HepG2 (cell line): Measurements from ENCODE around the gene DPM1. TPM values are rescaled to one million over a fixed set of nuclear protein-coding genes. Genes with fewer than 3 reads are reported as not detected.

ENCODE experiments used
- ATAC-seq: fragments of 200-7000 bp; cut with Tn5 transposase; 3 replicates; pipeline ENCODE4 v1.9.1; 2020; ENCODE audit warnings: mild to moderate bottlenecking, moderate library complexity
- BruUV-seq: library from RNA; stranded (reverse); fragments of 400-500 nt; replicated peaks from 2 replicates; lab custom pipeline; 2021; lab: Mats Ljungman, UMichigan
- CTCF ChIA-PET: fragments of 300-600 bp; formaldehyde crosslinking; extraction: SDS; loops from one replicate; lab custom pipeline; 2021; ENCODE audit warnings: low total read pairs, inconsistent platforms, low intra/inter-chr PET ratio; lab: Yijun Ruan, JAX
- POLR2A ChIA-PET: fragments of 350-600 bp; sonication (Branson Sonifier 250); formaldehyde crosslinking; loops from one replicate; lab custom pipeline; 2020; ENCODE audit warnings: antibody characterized with exemption, inconsistent platforms; lab: Yijun Ruan, JAX
- DNase-seq: peaks from one replicate; pipeline ENCODE4 v3.0.0-alpha.2; 2015; ENCODE audit warnings: low spot score
- FAIRE-seq: peaks from 3 replicates; lab custom pipeline; 2011; peaks lifted over from hg19 to GRCh38; lab: Jason Lieb, UNC
- H2AFZ ChIP-seq: one replicate; pipeline ENCODE4 v1.6.1; 2011; ENCODE audit warnings: low read length, inconsistent platforms
- H3K27ac ChIP-seq: fragments of 300-600 bp; 3 replicates; pipeline ENCODE4 v1.8.0; 2011; ENCODE audit warnings: mixed run types, mild to moderate bottlenecking, mixed read lengths, low read length, inconsistent platforms; ENCODE audit not compliant: insufficient read depth; ENCODE audit errors: extremely low read length
- H3K27me3 ChIP-seq, 2 experiments: fragments of 200-600 bp in 1 of 2; 2 replicates in 1 of 2; 3 replicates in 1 of 2; pipeline versions ENCODE4 v1.6.0 to v1.8.0; 2011; ENCODE audit warnings: low read length in 2 of 2, mild to moderate bottlenecking in 2 of 2, moderate library complexity in 2 of 2, inconsistent platforms in 1 of 2; ENCODE audit not compliant: insufficient read depth in 2 of 2, control insufficient read depth in 1 of 2
- H3K36me3 ChIP-seq, 2 experiments: fragments of 200-600 bp in 1 of 2; replicated peaks in 1 of 2; 2 replicates in 1 of 2; 3 replicates in 1 of 2; pipeline versions ENCODE4 v1.5.1 to v1.8.0; 2011; ENCODE audit warnings: low read length in 2 of 2, inconsistent platforms in 1 of 2; ENCODE audit not compliant: insufficient read depth in 2 of 2, control insufficient read depth in 1 of 2
- H3K4me1 ChIP-seq: 2 replicates; pipeline ENCODE4 v1.5.1; 2012; ENCODE audit warnings: low read length, inconsistent platforms; ENCODE audit not compliant: insufficient read depth
- H3K4me2 ChIP-seq: 2 replicates; pipeline ENCODE4 v1.6.0; 2011; ENCODE audit warnings: low read depth, low read length, inconsistent platforms
- H3K4me3 ChIP-seq, 3 experiments: fragments of 200-600 bp in 1 of 3; sonication (generic), shearing (Covaris generic) in 1 of 3; replicated peaks in 1 of 3; 2 replicates each; pipeline ENCODE4 v1.5.1; 2011 to 2016; ENCODE audit warnings: low read length in 3 of 3, inconsistent platforms in 2 of 3, low read depth in 2 of 3, mild to moderate bottlenecking in 2 of 3, control low read depth in 1 of 3, mixed read lengths in 1 of 3; ENCODE audit not compliant: insufficient read depth in 1 of 3
- H3K79me2 ChIP-seq: one replicate; pipeline ENCODE4 v1.6.1; 2011; ENCODE audit warnings: low read length, inconsistent platforms; ENCODE audit not compliant: insufficient read depth
- H3K9ac ChIP-seq: 2 replicates; pipeline ENCODE4 v1.6.0; 2011; ENCODE audit warnings: mild to moderate bottlenecking, low read depth, low read length, inconsistent platforms; ENCODE audit not compliant: insufficient read depth
- H3K9me3 ChIP-seq: 2 replicates; pipeline ENCODE4 v1.5.1; 2012; ENCODE audit warnings: mild to moderate bottlenecking, low read length
- H4K20me1 ChIP-seq: 2 replicates; pipeline ENCODE4 v1.6.0; 2011; ENCODE audit warnings: inconsistent platforms, mild to moderate bottlenecking, low read length, moderate library complexity; ENCODE audit not compliant: insufficient read depth
- CEBPG ChIP-seq: IDR thresholded peaks from 2 replicates; pipeline ENCODE4 v1.6.1; 2016
- DPF2 ChIP-seq: sonication (generic); formaldehyde crosslinking; IDR thresholded peaks from 2 replicates; pipeline ENCODE4 v1.4.0; 2020; ENCODE audit warnings: mild to moderate bottlenecking, low read depth, missing genetic modification reagents, borderline replicate concordance
- FOSL2 ChIP-seq: sonication (generic); formaldehyde crosslinking; IDR thresholded peaks from 2 replicates; pipeline ENCODE4 v1.4.0; 2020; ENCODE audit warnings: missing genetic modification reagents
- GATAD2A ChIP-seq: IDR thresholded peaks from 2 replicates; pipeline ENCODE4 v1.6.1; 2016
- HNF4G ChIP-seq, 2 experiments: sonication (generic) in 1 of 2; formaldehyde crosslinking in 1 of 2; IDR thresholded peaks; 2 replicates each; pipeline versions ENCODE4 v1.4.0 to v1.6.1; 2011 to 2020; ENCODE audit warnings: borderline replicate concordance in 2 of 2, low read depth in 2 of 2, mild to moderate bottlenecking in 2 of 2, low read length in 1 of 2, missing genetic modification reagents in 1 of 2, moderate library complexity in 1 of 2
- MED8 ChIP-seq: sonication (generic); formaldehyde crosslinking; IDR thresholded peaks from 2 replicates; pipeline ENCODE4 v1.8.1; 2023; ENCODE audit warnings: mild to moderate bottlenecking, missing genetic modification reagents; ENCODE audit not compliant: insufficient replicate concordance
- PCBP2 ChIP-seq: fragments of 200-400 bp; formaldehyde crosslinking; optimal IDR thresholded peaks from 2 replicates; pipeline ENCODE3; 2018; ENCODE audit warnings: low read length, low read depth; ENCODE audit not compliant: poor library complexity, severe bottlenecking
- POLR2AphosphoS2 ChIP-seq: IDR thresholded peaks from 2 replicates; pipeline ENCODE4 v1.6.1; 2011; ENCODE audit warnings: low read depth, low read length, improper control_type of control experiment
- SNAI1 ChIP-seq: sonication (generic); formaldehyde crosslinking; IDR thresholded peaks from 2 replicates; pipeline ENCODE4 v1.5.0; 2020; ENCODE audit warnings: mild to moderate bottlenecking, missing genetic modification reagents, borderline replicate concordance
- TAF15 ChIP-seq: fragments of 200-400 bp; formaldehyde crosslinking; IDR thresholded peaks from one replicate; pipeline ENCODE4 v1.6.1; 2018; ENCODE audit warnings: mild to moderate bottlenecking, low read depth, low read length; ENCODE audit not compliant: poor library complexity, severe bottlenecking
- THRA ChIP-seq: sonication (generic); formaldehyde crosslinking; IDR thresholded peaks from 2 replicates; pipeline ENCODE4 v1.4.0; 2020; ENCODE audit warnings: missing genetic modification reagents, borderline replicate concordance
- ZFY ChIP-seq: sonication (generic); formaldehyde crosslinking; IDR thresholded peaks from 2 replicates; pipeline ENCODE4 v1.4.0; 2020; ENCODE audit warnings: missing genetic modification reagents
- ZNF24 ChIP-seq: fragments of 450-650 bp; IDR thresholded peaks from 2 replicates; pipeline ENCODE4 v1.6.1; 2017; ENCODE audit warnings: antibody characterized with exemption, mild to moderate bottlenecking
- ZNF292 ChIP-seq: sonication (generic); formaldehyde crosslinking; IDR thresholded peaks from 2 replicates; pipeline ENCODE4 v1.8.1; 2022; ENCODE audit warnings: mild to moderate bottlenecking, low read depth, missing genetic modification reagents, borderline replicate concordance
- ZNF556 ChIP-seq: sonication (generic); formaldehyde crosslinking; IDR thresholded peaks from 2 replicates; pipeline ENCODE4 v1.4.0; 2020; ENCODE audit warnings: mild to moderate bottlenecking, missing genetic modification reagents, borderline replicate concordance
- ZNF597 ChIP-seq: sonication (generic); formaldehyde crosslinking; IDR thresholded peaks from 2 replicates; pipeline ENCODE4 v1.5.0; 2020; ENCODE audit warnings: missing genetic modification reagents
- ZNF644 ChIP-seq: IDR thresholded peaks from 2 replicates; pipeline ENCODE4 v1.6.1; 2016; ENCODE audit warnings: low read depth
- ZNF761 ChIP-seq: sonication (generic); formaldehyde crosslinking; conservative IDR thresholded peaks from 2 replicates; pipeline ENCODE4 v1.4.0; 2020; ENCODE audit warnings: mild to moderate bottlenecking, missing genetic modification reagents
- ZNF800 ChIP-seq: sonication (generic); formaldehyde crosslinking; IDR thresholded peaks from 2 replicates; pipeline ENCODE4 v1.4.0; 2020; ENCODE audit warnings: missing genetic modification reagents
- WGBS: methylation state at CpG from one replicate; pipeline ENCODE4 v1.1.6; 2017; ENCODE audit warnings: low lambda C conversion rate; 5-methylcytosine and 5-hydroxymethylcytosine counted together
- in situ Hi-C: cut with HindIII; loops from 2 replicates; pipeline ENCODE4 v1.10.0; 2017; ENCODE audit warnings: low pct_unique_long_range_greater_than_20kb; ENCODE audit not compliant: extremely low pct_ligation_motif_present
- intact Hi-C: fragments of 100-400 bp; cut with micrococcal nuclease; formaldehyde crosslinking; loops from one replicate; pipeline ENCODE4 v1.10.0; 2022; ENCODE audit not compliant: unreplicated experiment
- polyA plus RNA-seq, 8 experiments: library from polyadenylated mRNA; depleted of rRNA in 3 of 8; stranded (reverse) in 7 of 8; unstranded in 1 of 8; fragments of >200 nt; fragmentation: Illumina TruSeq in 4 of 8; extraction: Trizol in 4 of 8; gene quantifications; 2 replicates each; pipeline versions ENCODE4 v1.2.1 to v1.2.3, GENCODE V29; 2011 to 2016; ENCODE audit warnings: low read depth in 4 of 8, missing spikeins in 1 of 8, mixed read lengths in 1 of 8; ENCODE audit not compliant: insufficient read depth in 1 of 8
- total RNA-seq, 5 experiments: library from RNA; depleted of rRNA; stranded (reverse); fragments of >200 nt; fragmentation: Illumina TruSeq; extraction: Trizol; gene quantifications; 2 replicates each; pipeline ENCODE4 v1.2.3, GENCODE V29; 2016; ENCODE audit warnings: low read depth in 1 of 5

Gene DPM1
- total and polyA plus RNA-seq, 2 of the 13 experiments (the other 11 are each of a cell fraction or from before 2014, with no cell fraction given): 83.2 to 161 TPM

GRCh38 chr20:50932016-50932485 lies 26.3 kb downstream of the DPM1 start:
- peaks cover 14 to 54% of the 10 kb centered on the region in 2 experiments for H3K36me3 ChIP-seq
- H2AFZ ChIP-seq: no peak overlapping the region
- intact Hi-C loops (no loop called here), in situ Hi-C loops (loop anchor here (10.0 kb wide), 1 partner anchor 137 kb away; the partner anchor contains the start of gene BCAS4)
- peaks cover 22% of the 10 kb centered on the region for H4K20me1 ChIP-seq
- peaks cover 33% of the 10 kb centered on the region for H3K79me2 ChIP-seq
- DNase-seq (no peak), FAIRE-seq (no peak), ATAC-seq (peak; percentile 1; the same call in 1 of the 3 replicates)
- H3K9me3 ChIP-seq: no peaks in the 10 kb centered on the region
- TF ChIP-seq ZNF24: no peak
- no peak for TF ChIP-seq TAF15
- TF ChIP-seq ZFY: no peak
- TF ChIP-seq CEBPG (CRISPR knock-in tag): no peak
- no peak for TF ChIP-seq THRA (CRISPR knock-in tag)
- no peak for TF ChIP-seq POLR2AphosphoS2
- no peak for TF ChIP-seq PCBP2
- TF ChIP-seq SNAI1 (CRISPR knock-in tag): no peak
- no peak for TF ChIP-seq ZNF761 (CRISPR knock-in tag)
- no peak for TF ChIP-seq DPF2
- no peak for TF ChIP-seq ZNF597 (CRISPR knock-in tag)
- TF ChIP-seq ZNF292: no peak
- no peak for TF ChIP-seq FOSL2 (CRISPR knock-in tag)
- no peak for TF ChIP-seq GATAD2A (CRISPR knock-in tag)
- no peak for TF ChIP-seq ZNF800
- no peak for TF ChIP-seq ZNF556
- TF ChIP-seq HNF4G (IDR thresholded peaks at IDR 0.05; ENCODE audit: borderline replicate concordance, low read depth, low read length): no peak
- TF ChIP-seq HNF4G (CRISPR knock-in tag; IDR thresholded peaks at IDR 0.05; ENCODE audit: borderline replicate concordance, low read depth): no peak
- TF ChIP-seq ZNF644: no peak
- TF ChIP-seq MED8 (CRISPR knock-in tag): no peak
- WGBS: 100% methylated on average over 6 of the region's 6 CpGs
- TSS peak; percentile 47 for BruUV-seq
- no peak overlapping the region for H3K4me2 ChIP-seq
- H3K4me3 ChIP-seq: no peak overlapping the region
- ChIA-PET POLR2A (interaction anchor here (0.9 to 4.3 kb wide), 6 partner anchors 8 to 138 kb away, joined by 3 to 87 read pairs (median 13); partner anchors contain the start of genes BCAS4, DPM1 and MOCS3), CTCF (interaction anchor here (1.2 to 4.7 kb wide), 2 partner anchors 114 to 137 kb away, joined by 3 to 62 read pairs; partner anchors contain the start of gene BCAS4)
- H3K9ac ChIP-seq: no peak overlapping the region
- H3K27me3 ChIP-seq: no peaks in the 10 kb centered on the region
- peak overlapping the region; percentile 78 for H3K27ac ChIP-seq
- H3K4me1 ChIP-seq: peaks cover 28% of the 10 kb centered on the region
